ENCODE measurements around the gene TMEM131L.

The TMEM131L gene

GRCh38 chr4:153474251-153474650 is 8.1 kb downstream of the TMEM131L start:
- in situ Hi-C loops (cut with MboI; ENCODE audit: low sequenced_read_pairs), result no loop called here

DNA sequence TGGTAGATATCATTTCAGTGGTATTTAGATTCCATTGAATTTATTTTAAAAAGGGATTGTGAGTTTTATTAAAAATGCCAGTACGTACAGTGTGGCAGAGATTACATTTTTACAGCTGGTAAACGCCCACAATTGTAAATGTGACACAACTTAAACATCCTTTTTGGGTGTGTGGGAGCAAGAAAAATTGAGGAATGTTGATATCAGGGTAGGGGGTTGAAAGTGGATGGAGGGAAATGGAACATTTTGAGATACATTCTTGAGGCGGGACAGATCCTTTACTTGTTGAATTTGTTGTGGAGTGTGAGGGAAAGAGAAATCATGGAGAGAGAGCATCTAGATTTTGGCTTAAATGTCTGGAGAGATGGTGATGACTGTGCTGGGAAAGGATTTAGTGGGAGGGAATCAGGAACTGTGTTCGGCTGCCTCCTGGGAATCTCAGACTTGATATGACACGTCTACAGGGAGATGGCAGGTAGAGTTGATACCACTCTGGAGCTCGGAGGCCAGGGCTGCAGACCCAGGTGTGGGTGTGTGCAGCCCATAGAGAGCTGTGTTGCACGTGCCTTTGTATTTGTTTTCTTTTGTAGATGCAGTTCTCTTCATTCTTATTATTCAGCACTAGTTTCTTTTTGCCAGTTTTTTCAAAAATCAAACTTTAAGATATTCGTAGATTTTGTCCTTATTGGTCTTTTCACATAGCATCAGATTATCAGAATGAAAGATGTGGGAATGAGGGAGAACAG is 10.8 kb downstream of the TMEM131L start:
- in situ Hi-C loops (cut with MboI; ENCODE audit: low sequenced_read_pairs), result no loop called here

- in situ Hi-C loops (cut with MboI; ENCODE audit: low sequenced_read_pairs), result no loop called here
Observed at GRCh38 chr4:153479101-153479500, 12.9 kb downstream of the TMEM131L start.

GRCh38 chr4:153480704-153481103 is 14.5 kb downstream of the TMEM131L start:
- in situ Hi-C loops (cut with MboI; ENCODE audit: low sequenced_read_pairs), result no loop called here

DNA sequence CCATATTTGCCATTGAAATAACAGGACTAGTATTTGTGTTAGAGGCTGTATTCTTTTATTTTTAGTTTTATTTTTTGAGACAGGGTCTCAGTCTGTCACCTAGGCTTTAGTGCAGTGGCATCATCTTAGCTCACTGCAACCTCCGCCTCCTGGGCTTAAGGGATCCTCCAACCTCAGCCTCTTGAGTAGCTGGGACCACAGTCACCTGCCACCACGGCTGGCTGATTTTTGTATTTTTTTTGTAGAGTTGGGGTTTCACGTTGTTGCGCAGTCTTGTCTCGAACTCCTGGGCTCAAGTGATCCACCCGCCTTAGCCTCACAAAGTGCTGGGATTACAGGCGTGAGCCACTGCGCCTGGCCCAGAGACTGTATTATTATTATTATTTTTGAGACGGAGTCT is 15.3 kb downstream of the TMEM131L start:
- in situ Hi-C loops (cut with MboI; ENCODE audit: low sequenced_read_pairs), result no loop called here

DNA sequence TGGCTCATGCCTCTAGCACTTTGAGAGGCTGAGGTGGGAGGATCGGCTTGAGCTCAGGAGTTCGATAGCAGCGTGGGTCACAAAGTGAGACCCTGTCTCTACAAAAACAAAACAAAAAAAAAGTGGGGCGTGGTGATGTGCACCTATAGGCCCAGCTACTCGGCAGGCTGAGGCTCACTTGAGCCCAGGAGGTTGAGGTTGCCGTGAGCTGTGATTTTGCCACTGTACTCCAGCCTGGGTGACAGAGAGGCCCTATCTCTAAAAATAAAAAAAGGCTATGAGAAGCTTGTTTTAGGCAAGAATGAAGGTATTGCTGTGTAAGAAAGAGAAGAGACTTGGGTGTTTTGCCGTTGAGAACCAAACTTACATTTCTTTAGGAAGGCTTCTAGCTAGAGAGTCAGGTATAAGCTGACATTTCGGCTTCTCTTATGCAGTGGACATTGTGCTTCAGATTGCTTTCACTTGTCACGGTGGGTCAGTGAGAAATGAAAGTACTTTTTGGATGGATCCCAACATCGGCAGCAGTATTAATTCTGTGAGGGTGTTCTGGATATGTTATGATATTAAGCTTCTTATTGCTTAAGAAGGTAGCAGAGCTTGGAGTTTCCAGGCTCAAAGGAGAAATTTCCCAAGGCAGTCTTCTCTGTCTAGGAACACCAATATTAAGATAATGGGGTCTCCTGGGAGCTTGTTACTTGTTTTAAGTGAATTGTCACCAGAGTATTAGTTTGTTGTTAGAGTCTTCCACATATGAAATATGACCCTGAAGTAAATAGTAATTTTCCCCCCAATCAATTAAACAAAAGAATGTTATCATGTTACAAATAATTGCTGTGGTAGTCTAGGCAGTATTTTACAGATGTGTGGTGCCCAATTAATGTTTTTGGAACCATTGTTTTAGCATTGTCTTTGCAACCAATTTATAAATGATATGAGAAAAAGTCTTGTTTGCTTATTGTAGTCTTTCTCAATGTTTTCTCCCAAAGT is 17.6 kb downstream of the TMEM131L start:
- in situ Hi-C loops (cut with MboI; ENCODE audit: low sequenced_read_pairs), result no loop called here

DNA sequence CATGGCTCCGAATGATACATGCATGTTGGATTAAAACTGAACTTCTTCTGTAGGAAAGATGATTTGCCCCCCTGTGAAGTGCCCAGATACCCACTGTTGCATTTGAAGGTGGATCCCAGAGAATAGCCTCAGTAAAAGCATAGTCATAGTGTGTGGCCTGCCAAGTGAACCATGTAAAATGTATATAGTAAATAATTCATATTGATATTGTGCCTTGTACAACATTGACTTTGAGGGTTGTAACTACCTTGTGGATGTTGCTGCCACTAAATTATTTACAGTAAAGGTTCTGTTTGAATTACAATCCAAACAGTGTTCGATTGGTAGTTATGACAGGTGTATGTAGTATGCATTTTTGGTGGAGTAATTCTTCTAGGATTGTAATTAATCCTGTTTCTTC is 19.2 kb downstream of the TMEM131L start:
- in situ Hi-C loops (cut with MboI; ENCODE audit: low sequenced_read_pairs), result no loop called here

GRCh38 chr4:153485860-153486259 is 19.7 kb downstream of the TMEM131L start:
- in situ Hi-C loops (cut with MboI; ENCODE audit: low sequenced_read_pairs), result no loop called here

- in situ Hi-C loops (cut with MboI; ENCODE audit: low sequenced_read_pairs), result no loop called here
Observed at GRCh38 chr4:153486281-153487151, 20.4 kb downstream of the TMEM131L start.

GRCh38 chr4:153488006-153488891 is 22.1 kb downstream of the TMEM131L start:
- in situ Hi-C loops (cut with MboI; ENCODE audit: low sequenced_read_pairs), result no loop called here

GRCh38 chr4:153489856-153490558 is 23.8 kb downstream of the TMEM131L start:
- in situ Hi-C loops (cut with MboI; ENCODE audit: low sequenced_read_pairs), result no loop called here

DNA sequence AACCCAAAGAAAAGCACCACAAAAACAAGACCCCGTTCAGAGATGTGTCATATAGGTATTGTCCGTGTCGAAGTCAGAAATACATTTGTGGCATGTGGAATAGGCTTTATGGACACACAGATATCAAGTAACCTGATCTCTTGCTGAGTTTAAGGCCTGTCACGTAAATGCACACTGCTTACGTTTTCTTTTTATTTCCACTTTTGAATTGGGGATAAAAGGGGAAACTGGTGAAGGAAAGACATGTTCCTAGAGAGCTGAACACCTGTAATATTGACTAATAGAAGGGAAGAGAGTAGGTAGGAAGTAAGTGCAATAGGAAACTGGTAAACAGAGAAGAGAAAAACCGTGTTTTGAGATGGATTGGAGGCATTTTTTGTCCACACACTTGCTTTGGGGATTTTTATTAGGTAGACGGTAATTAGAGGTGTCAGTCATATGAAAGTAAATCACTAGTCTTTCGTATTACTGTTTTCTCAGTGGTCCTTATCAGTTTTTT is 24.9 kb downstream of the TMEM131L start:
- in situ Hi-C loops (cut with MboI; ENCODE audit: low sequenced_read_pairs), result no loop called here

GRCh38 chr4:153494562-153494961 is 28.4 kb downstream of the TMEM131L start:
- in situ Hi-C loops (cut with MboI; ENCODE audit: low sequenced_read_pairs), result no loop called here

GRCh38 chr4:153495480-153496193 is 29.5 kb downstream of the TMEM131L start:
- in situ Hi-C loops (cut with MboI; ENCODE audit: low sequenced_read_pairs), result no loop called here

DNA sequence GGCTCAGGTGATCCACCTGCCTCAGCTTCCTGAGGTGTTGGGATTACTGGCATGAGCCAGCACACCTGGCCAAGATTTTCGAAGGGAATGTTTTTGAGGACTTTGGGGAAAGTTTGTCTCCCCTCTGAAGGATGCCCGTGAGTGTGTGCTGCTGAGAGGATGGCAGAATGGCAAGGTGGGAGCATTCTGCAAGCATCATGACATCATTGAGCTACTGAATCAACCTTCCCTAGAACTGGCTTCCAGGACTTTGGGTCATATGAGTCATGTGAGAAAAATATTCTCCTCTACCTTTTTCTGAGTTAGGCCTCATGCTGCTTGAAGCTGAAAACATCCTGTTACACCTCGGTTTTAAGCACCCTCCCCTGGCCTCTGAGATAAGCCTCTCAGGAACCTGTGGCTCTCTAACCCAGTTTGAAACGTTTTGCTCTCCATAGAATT is 31.0 kb downstream of the TMEM131L start:
- in situ Hi-C loops (cut with MboI; ENCODE audit: low sequenced_read_pairs), result no loop called here

DNA sequence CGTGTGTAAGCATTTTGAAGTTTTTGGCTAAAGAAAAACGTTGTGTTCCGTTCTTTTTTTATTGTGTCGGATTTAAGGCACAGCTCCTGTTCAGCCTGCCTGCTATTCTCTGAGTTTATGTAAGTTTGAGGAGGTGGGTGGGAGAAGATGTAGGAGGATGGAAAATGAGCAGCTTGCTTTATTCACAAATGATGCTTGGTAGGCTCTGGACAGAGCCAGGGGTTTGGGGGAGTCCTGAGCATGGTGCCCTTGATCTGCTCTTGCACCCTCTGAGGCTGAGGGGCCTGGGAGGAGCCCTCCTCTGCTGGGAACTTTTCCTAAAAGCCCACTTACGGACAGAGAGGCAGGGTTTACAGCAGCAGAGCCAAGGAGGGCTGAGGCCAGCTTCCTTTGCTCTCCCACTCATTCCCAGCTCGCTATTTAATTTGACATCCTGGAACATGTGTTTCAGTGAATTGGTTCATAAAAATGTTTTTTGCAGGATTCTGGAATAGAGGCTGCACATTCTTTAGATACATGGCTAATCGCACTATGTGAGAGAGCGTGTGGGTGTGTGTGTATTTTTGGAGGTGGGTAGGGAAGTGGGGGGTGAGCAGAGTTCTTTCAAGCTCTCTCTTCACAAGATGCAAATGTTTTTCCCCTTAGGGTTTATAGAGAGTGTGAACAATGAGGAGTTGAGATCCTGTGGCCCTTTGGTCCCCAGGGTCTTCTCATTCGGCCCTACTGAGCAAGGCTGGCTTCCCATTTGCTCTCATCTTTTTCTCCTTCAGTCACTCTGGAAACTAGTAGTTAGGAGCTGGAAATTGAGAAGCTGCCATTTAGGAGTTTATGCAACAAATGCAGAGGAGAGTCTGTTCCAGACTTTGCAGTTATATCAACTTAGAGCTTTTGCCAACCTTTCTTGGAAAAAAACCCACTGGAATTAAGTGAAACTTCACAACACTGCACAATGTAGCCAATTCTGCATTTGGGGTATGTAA is 32.1 kb downstream of the TMEM131L start:
- in situ Hi-C loops (cut with MboI; ENCODE audit: low sequenced_read_pairs), result no loop called here

GRCh38 chr4:153499005-153499404 is 32.8 kb downstream of the TMEM131L start:
- in situ Hi-C loops (cut with MboI; ENCODE audit: low sequenced_read_pairs), result no loop called here
